GM12891 (cell line): ENCODE results near the gene RNF146.
"Not testable (repeated sequence)": the region's sequence is repeated elsewhere in the genome, so short reads cannot be mapped to it uniquely, and the experiment has no call there.

Source experiments
- DNase-seq: peaks from one replicate; pipeline ENCODE4 v3.0.0; 2011; ENCODE audit warnings: low spot score; ENCODE audit not compliant: insufficient read length
- FAIRE-seq: peaks from 2 replicates; lab custom pipeline; 2011; peaks lifted over from hg19 to GRCh38; lab: Jason Lieb, UNC
- PAX5 ChIP-seq: IDR thresholded peaks from 2 replicates; pipeline ENCODE4 v1.6.1; 2011; ENCODE audit warnings: low read length, moderate library complexity, mild to moderate bottlenecking; ENCODE audit not compliant: insufficient read depth, severe bottlenecking
- POLR2A ChIP-seq: IDR thresholded peaks from 2 replicates; pipeline ENCODE4 v1.6.1; 2011; ENCODE audit warnings: low read depth, low read length, control low read depth
- POLR2AphosphoS5 ChIP-seq: IDR thresholded peaks from 2 replicates; pipeline ENCODE4 v1.6.1; 2011; ENCODE audit warnings: low read depth, low read length, control low read depth
- POU2F2 ChIP-seq: IDR thresholded peaks from 2 replicates; pipeline ENCODE4 v1.6.1; 2011; ENCODE audit warnings: low read depth, mild to moderate bottlenecking, control low read depth, low read length, moderate library complexity
- SPI1 ChIP-seq: IDR thresholded peaks from 2 replicates; pipeline ENCODE4 v1.6.1; 2011; ENCODE audit warnings: low read depth, low read length, control low read depth
- TAF1 ChIP-seq: IDR thresholded peaks from 2 replicates; pipeline ENCODE4 v1.6.1; 2011; ENCODE audit warnings: low read depth, low read length, control low read depth

RNF146 gene

GRCh38 chr6:127299522-127300240, 33.0 kb downstream of the RNF146 start:
- TF ChIP-seq POLR2A (no peak), POLR2AphosphoS5 (no peak), PAX5 (no peak), SPI1 (no peak), POU2F2 (no peak), TAF1 (no peak)
- no peak for FAIRE-seq
- DNase-seq = no peak

GRCh38 chr6:127300411-127300810, 33.7 kb downstream of the RNF146 start:
- no peak for DNase-seq
- no peak for FAIRE-seq
- TF ChIP-seq POU2F2 = no peak
- TF ChIP-seq POLR2AphosphoS5 = no peak

- FAIRE-seq (no peak), DNase-seq (no peak)
- TF ChIP-seq TAF1 = no peak
- TF ChIP-seq POU2F2 = no peak
- TF ChIP-seq POLR2A = no peak
- TF ChIP-seq POLR2AphosphoS5 = no peak
- TF ChIP-seq PAX5 = no peak
- TF ChIP-seq SPI1 = no peak
Observed at GRCh38 chr6:127301199-127301700, 34.6 kb downstream of the RNF146 start.

- peak; percentile 0 for DNase-seq
Observed at GRCh38 chr6:127302728-127303660, 36.3 kb downstream of the RNF146 start.

GRCh38 chr6:127303917-127304316, 37.3 kb downstream of the RNF146 start:
- DNase-seq (no peak), FAIRE-seq (no peak)
- TF ChIP-seq SPI1 (no peak), POLR2AphosphoS5 (no peak), POU2F2 (no peak), PAX5 (no peak), TAF1 (no peak), POLR2A (no peak)

More at GRCh38 chr6:127302728-127303660, 36.3 kb downstream of the RNF146 start:
- peak; percentile 42; the same call in 1 of the 2 replicates for TF ChIP-seq SPI1
- no peak for TF ChIP-seq POLR2A
- peak; percentile 13 for FAIRE-seq

- DNase-seq = no peak
- no peak for FAIRE-seq
- TF ChIP-seq SPI1 (no peak), POLR2AphosphoS5 (no peak), TAF1 (no peak), POU2F2 (no peak), PAX5 (no peak), POLR2A (no peak)
Observed at GRCh38 chr6:127305741-127306140, 39.1 kb downstream of the RNF146 start.

GRCh38 chr6:127317388-127318128, 50.9 kb downstream of the RNF146 start:
- no peak for DNase-seq
- TF ChIP-seq POU2F2 (no peak), PAX5 (no peak), TAF1 (no peak), SPI1 (no peak), POLR2A (no peak)
- FAIRE-seq = no peak

- DNase-seq (no peak), FAIRE-seq (no peak)
- TF ChIP-seq SPI1 (no peak), POU2F2 (no peak), POLR2AphosphoS5 (no peak), TAF1 (no peak), POLR2A (no peak), PAX5 (no peak)
Observed at GRCh38 chr6:127319686-127320085, 53.0 kb downstream of the RNF146 start.

- TF ChIP-seq POU2F2 = no peak
- no peak for TF ChIP-seq SPI1
- no peak for TF ChIP-seq TAF1
- TF ChIP-seq POLR2A = no peak
- TF ChIP-seq POLR2AphosphoS5 = no peak
- no peak for TF ChIP-seq PAX5
- no peak for FAIRE-seq
- DNase-seq = no peak
Observed at GRCh38 chr6:127328043-127328609, 61.5 kb downstream of the RNF146 start.

- not testable (repeated sequence) for DNase-seq, FAIRE-seq
- peak; percentile 42; the same call in 1 of the 2 replicates for TF ChIP-seq SPI1
Observed at GRCh38 chr6:127331256-127331655, 64.6 kb downstream of the RNF146 start.
